Activated naive CD4-positive, alpha-beta T cell treated with anti-CD3 and anti-CD28 coated beads, Interleukin-2, amount 50 U/mL, for 72 hours (primary cell): ENCODE results near the gene COMMD4. TPM values are rescaled to one million over a fixed set of nuclear protein-coding genes. Genes with fewer than 3 reads are reported as not detected.

Experiments
- total RNA-seq, 2 donors: library from RNA; stranded (reverse); gene quantifications; one replicate each; pipeline ENCODE4 v1.2.3, GENCODE V29; 2022

Gene COMMD4
- total RNA-seq, 2 donors from 2014 or later = 85.6 to 122 TPM

Other genes with a start within 250 kb of the COMMD4 start
- 10 to 100 TPM; 17.5 to 22.8 TPM for gene C15orf39, start 134.2 kb upstream of the COMMD4 start, total RNA-seq
- gene GOLGA6C, start 77.7 kb upstream of the COMMD4 start, total RNA-seq = under 1 TPM in 1 of 2 donors, not detected in 1; 0.11 TPM
- gene GOLGA6D, start 53.2 kb upstream of the COMMD4 start, total RNA-seq = under 1 TPM in 1 of 2 donors, not detected in 1; 0.14 TPM
- gene NEIL1, start 11.0 kb downstream of the COMMD4 start, total RNA-seq = 10 to 100 TPM in 1 of 2 donors, 1 to 10 TPM in 1; 9.4 to 20.4 TPM
- gene MAN2C1, start 32.5 kb downstream of the COMMD4 start, total RNA-seq = 100 to 1,000 TPM; 106 to 167 TPM
- 100 to 1,000 TPM; 104 to 123 TPM for gene SIN3A, start 115.6 kb downstream of the COMMD4 start, total RNA-seq
- 10 to 100 TPM; 11.6 to 14.4 TPM for gene PTPN9, start 243.3 kb downstream of the COMMD4 start, total RNA-seq